HG03469 (cell line): Measurements from ENCODE around the gene ABCB11.

ENCODE experiments used
- ATAC-seq: cut with Tn5 transposase; IDR thresholded peaks from one replicate; pipeline ENCODE4 v1.9.1; 2021; ENCODE audit warnings: mild to moderate bottlenecking, moderate library complexity, moderate number of reproducible peaks; ENCODE audit not compliant: unreplicated experiment

ABCB11 gene

GRCh38 chr2:168981651-168982050 lies 49.5 kb downstream of the ABCB11 start:
- no peak for ATAC-seq

GRCh38 chr2:168978461-168978861 lies 52.7 kb downstream of the ABCB11 start:
- ATAC-seq: no peak

GRCh38 chr2:168977608-168978007 lies 53.5 kb downstream of the ABCB11 start:
- ATAC-seq: no peak

- ATAC-seq: no peak
These were observed 55.0 kb downstream of the ABCB11 start for GRCh38 chr2:168976034-168976654.

- no peak for ATAC-seq
These were observed 56.7 kb downstream of the ABCB11 start for GRCh38 chr2:168974428-168974827.

GRCh38 chr2:168971261-168971660 lies 59.9 kb downstream of the ABCB11 start:
- no peak for ATAC-seq

- no peak for ATAC-seq
These were observed 60.4 kb downstream of the ABCB11 start for GRCh38 chr2:168970711-168971233.

GRCh38 chr2:168969865-168970264 lies 61.3 kb downstream of the ABCB11 start:
- ATAC-seq: no peak

GRCh38 chr2:168968342-168968741 lies 62.8 kb downstream of the ABCB11 start:
- ATAC-seq: no peak

- ATAC-seq: no peak
These were observed 66.8 kb downstream of the ABCB11 start for GRCh38 chr2:168964251-168964807.

GRCh38 chr2:168962636-168963035 lies 68.5 kb downstream of the ABCB11 start:
- no peak for ATAC-seq

- ATAC-seq: no peak
These were observed 69.5 kb downstream of the ABCB11 start for GRCh38 chr2:168961450-168962229.

GRCh38 chr2:168956392-168956791 lies 74.7 kb downstream of the ABCB11 start:
- ATAC-seq: no peak

GRCh38 chr2:168955321-168955720 lies 75.8 kb downstream of the ABCB11 start:
- no peak for ATAC-seq

- no peak for ATAC-seq
These were observed 76.9 kb downstream of the ABCB11 start for GRCh38 chr2:168954256-168954655.

GRCh38 chr2:168952424-168952823 lies 78.7 kb downstream of the ABCB11 start:
- ATAC-seq: no peak

GRCh38 chr2:168951871-168952270 lies 79.3 kb downstream of the ABCB11 start:
- no peak for ATAC-seq

GRCh38 chr2:168949324-168949723 lies 81.8 kb downstream of the ABCB11 start:
- no peak for ATAC-seq

GRCh38 chr2:168948621-168949212 lies 82.4 kb downstream of the ABCB11 start:
- ATAC-seq: no peak

- ATAC-seq: no peak
These were observed 85.6 kb downstream of the ABCB11 start for GRCh38 chr2:168945508-168945907.

GRCh38 chr2:168944065-168944464 lies 87.1 kb downstream of the ABCB11 start:
- ATAC-seq: no peak

- no peak for ATAC-seq
These were observed 89.8 kb downstream of the ABCB11 start for GRCh38 chr2:168941297-168941696.
